ENCODE measurements around the gene ME1. TPM values are rescaled to one million over a fixed set of nuclear protein-coding genes. Genes with fewer than 3 reads are reported as not detected.

ME1 gene
- total and polyA plus RNA-seq, 9 of the 15 experiments (the other 6 are each of a cell fraction or from before 2014, with no cell fraction given), result 3.2 to 10.4 (median 5.5) TPM

DNA sequence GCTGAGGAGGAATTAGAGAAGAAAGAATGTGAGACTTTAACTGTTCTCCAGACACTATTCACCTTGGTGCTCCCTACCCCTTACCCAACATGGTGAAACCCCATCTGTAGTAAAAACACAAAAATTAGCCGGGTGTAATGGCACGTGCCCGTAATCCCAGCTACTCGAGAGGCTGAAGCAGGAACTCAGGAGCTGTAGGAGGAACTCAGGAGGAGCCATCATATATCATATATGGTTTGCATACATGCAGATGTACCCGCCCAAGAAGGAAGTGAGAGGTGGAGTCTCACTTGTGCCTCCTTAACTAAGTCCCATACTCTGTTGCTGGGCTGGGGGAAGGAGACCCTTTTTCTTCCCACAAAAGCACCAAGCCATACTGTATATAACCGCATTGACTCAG, 35.5 kb upstream of the ME1 start:
- Histone ChIP-seq H3K9me1 (ENCODE audit: control insufficient read depth, insufficient read depth, low read length) (no peaks in the 10 kb centered on the region), H3K79me2 (ENCODE audit: control insufficient read depth, insufficient read depth, low read length) (no peaks in the 10 kb centered on the region), H3K4me3 (no peak overlapping the region), H4K20me1 (replicated peaks; ENCODE audit: control insufficient read depth, insufficient read depth, low read length) (no peaks in the 10 kb centered on the region), H3K36me3 (ENCODE audit: control insufficient read depth, insufficient read depth, low read length) (no peaks in the 10 kb centered on the region), H3K4me2 (ENCODE audit: insufficient read depth, low read length) (no peak overlapping the region), H3K4me1 (replicated peaks in 1 of 2; ENCODE audit: control insufficient read depth in 2 of 2, insufficient read depth in 2 of 2, low read length in 2 of 2) (peaks cover 0 to 3% of the 10 kb centered on the region in 2 experiments; a peak in 2 of 5 replicates), H3K9me3 (replicated peaks; ENCODE audit: control insufficient read depth, insufficient read depth, low read depth, low read length) (no peaks in the 10 kb centered on the region), H2AFZ (ENCODE audit: low read depth, low read length) (peak overlapping the region; percentile 68), H3K9ac (ENCODE audit: insufficient read depth in 1 of 2, low read depth in 2 of 2, low read length in 2 of 2) (no peak overlapping the region; a peak in 1 of 4 replicates), H3K27ac (ENCODE audit: extremely low read depth, low read depth, low read length) (no peak overlapping the region), H3K27me3 (ENCODE audit: control insufficient read depth in 2 of 2, insufficient read depth in 2 of 2, low read length in 2 of 2) (no peaks in the 10 kb centered on the region; a peak in 1 of 5 replicates)
- 7% methylated on average over 6 of the region's 6 CpGs for WGBS (ENCODE audit: insufficient coverage, low coverage, missing lambda C conversion rate)
- no TSS peak for BruUV-seq (replicated peaks)
- CTCF ChIA-PET (ENCODE audit: low intra/inter-chr PET ratio), result no interaction called here
- intact Hi-C loops (cut with micrococcal nuclease), result no loop called here
- DNase-seq (ENCODE audit: extremely low read depth in 1 of 4, low spot score in 3 of 4), result no peak
- peak; percentile 72 for ATAC-seq
- in situ Hi-C loops (cut with MboI), result no loop called here
- POLR2A ChIA-PET, result no interaction called here
- no peak for FAIRE-seq
- TF ChIP-seq L3MBTL2 (IDR thresholded peaks at IDR 0.05), result peak; percentile 63
- TF ChIP-seq, protein P1, sequence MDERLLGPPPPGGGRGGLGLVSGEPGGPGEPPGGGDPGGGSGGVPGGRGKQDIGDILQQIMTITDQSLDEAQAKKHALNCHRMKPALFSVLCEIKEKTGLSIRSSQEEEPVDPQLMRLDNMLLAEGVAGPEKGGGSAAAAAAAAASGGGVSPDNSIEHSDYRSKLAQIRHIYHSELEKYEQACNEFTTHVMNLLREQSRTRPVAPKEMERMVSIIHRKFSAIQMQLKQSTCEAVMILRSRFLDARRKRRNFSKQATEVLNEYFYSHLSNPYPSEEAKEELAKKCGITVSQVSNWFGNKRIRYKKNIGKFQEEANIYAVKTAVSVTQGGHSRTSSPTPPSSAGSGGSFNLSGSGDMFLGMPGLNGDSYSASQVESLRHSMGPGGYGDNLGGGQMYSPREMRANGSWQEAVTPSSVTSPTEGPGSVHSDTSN (CRISPR knock-in tag; IDR thresholded peaks at IDR 0.05; ENCODE audit: low read depth), result no peak
- TF ChIP-seq, protein P1 (tag; conservative IDR thresholded peaks at IDR 0.05; ENCODE audit: low read depth), result 0 out of 2 replicates have a peak, but pooled peaks have one; percentile 32
- TF ChIP-seq MEIS2 (IDR thresholded peaks at IDR 0.05; ENCODE audit: partially characterized antibody), result peak; percentile 60
- TF ChIP-seq ELF4 (CRISPR knock-in tag; IDR thresholded peaks at IDR 0.05), result no peak
- TF ChIP-seq, protein P2, sequence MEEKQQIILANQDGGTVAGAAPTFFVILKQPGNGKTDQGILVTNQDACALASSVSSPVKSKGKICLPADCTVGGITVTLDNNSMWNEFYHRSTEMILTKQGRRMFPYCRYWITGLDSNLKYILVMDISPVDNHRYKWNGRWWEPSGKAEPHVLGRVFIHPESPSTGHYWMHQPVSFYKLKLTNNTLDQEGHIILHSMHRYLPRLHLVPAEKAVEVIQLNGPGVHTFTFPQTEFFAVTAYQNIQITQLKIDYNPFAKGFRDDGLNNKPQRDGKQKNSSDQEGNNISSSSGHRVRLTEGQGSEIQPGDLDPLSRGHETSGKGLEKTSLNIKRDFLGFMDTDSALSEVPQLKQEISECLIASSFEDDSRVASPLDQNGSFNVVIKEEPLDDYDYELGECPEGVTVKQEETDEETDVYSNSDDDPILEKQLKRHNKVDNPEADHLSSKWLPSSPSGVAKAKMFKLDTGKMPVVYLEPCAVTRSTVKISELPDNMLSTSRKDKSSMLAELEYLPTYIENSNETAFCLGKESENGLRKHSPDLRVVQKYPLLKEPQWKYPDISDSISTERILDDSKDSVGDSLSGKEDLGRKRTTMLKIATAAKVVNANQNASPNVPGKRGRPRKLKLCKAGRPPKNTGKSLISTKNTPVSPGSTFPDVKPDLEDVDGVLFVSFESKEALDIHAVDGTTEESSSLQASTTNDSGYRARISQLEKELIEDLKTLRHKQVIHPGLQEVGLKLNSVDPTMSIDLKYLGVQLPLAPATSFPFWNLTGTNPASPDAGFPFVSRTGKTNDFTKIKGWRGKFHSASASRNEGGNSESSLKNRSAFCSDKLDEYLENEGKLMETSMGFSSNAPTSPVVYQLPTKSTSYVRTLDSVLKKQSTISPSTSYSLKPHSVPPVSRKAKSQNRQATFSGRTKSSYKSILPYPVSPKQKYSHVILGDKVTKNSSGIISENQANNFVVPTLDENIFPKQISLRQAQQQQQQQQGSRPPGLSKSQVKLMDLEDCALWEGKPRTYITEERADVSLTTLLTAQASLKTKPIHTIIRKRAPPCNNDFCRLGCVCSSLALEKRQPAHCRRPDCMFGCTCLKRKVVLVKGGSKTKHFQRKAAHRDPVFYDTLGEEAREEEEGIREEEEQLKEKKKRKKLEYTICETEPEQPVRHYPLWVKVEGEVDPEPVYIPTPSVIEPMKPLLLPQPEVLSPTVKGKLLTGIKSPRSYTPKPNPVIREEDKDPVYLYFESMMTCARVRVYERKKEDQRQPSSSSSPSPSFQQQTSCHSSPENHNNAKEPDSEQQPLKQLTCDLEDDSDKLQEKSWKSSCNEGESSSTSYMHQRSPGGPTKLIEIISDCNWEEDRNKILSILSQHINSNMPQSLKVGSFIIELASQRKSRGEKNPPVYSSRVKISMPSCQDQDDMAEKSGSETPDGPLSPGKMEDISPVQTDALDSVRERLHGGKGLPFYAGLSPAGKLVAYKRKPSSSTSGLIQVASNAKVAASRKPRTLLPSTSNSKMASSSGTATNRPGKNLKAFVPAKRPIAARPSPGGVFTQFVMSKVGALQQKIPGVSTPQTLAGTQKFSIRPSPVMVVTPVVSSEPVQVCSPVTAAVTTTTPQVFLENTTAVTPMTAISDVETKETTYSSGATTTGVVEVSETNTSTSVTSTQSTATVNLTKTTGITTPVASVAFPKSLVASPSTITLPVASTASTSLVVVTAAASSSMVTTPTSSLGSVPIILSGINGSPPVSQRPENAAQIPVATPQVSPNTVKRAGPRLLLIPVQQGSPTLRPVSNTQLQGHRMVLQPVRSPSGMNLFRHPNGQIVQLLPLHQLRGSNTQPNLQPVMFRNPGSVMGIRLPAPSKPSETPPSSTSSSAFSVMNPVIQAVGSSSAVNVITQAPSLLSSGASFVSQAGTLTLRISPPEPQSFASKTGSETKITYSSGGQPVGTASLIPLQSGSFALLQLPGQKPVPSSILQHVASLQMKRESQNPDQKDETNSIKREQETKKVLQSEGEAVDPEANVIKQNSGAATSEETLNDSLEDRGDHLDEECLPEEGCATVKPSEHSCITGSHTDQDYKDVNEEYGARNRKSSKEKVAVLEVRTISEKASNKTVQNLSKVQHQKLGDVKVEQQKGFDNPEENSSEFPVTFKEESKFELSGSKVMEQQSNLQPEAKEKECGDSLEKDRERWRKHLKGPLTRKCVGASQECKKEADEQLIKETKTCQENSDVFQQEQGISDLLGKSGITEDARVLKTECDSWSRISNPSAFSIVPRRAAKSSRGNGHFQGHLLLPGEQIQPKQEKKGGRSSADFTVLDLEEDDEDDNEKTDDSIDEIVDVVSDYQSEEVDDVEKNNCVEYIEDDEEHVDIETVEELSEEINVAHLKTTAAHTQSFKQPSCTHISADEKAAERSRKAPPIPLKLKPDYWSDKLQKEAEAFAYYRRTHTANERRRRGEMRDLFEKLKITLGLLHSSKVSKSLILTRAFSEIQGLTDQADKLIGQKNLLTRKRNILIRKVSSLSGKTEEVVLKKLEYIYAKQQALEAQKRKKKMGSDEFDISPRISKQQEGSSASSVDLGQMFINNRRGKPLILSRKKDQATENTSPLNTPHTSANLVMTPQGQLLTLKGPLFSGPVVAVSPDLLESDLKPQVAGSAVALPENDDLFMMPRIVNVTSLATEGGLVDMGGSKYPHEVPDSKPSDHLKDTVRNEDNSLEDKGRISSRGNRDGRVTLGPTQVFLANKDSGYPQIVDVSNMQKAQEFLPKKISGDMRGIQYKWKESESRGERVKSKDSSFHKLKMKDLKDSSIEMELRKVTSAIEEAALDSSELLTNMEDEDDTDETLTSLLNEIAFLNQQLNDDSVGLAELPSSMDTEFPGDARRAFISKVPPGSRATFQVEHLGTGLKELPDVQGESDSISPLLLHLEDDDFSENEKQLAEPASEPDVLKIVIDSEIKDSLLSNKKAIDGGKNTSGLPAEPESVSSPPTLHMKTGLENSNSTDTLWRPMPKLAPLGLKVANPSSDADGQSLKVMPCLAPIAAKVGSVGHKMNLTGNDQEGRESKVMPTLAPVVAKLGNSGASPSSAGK (IDR thresholded peaks at IDR 0.05), result 0 out of 2 replicates have a peak, but pooled peaks have one; percentile 13
- TF ChIP-seq MYC (IDR thresholded peaks at IDR 0.05; ENCODE audit: low read depth, low read length), result no peak
- no peak for TF ChIP-seq MYC (CRISPR knock-in tag; IDR thresholded peaks at IDR 0.05; ENCODE audit: borderline replicate concordance, low read depth)
- TF ChIP-seq BHLHE40 (IDR thresholded peaks at IDR 0.05; ENCODE audit: low read length), result peak; percentile 70

Measured in K562 (cell line).